OCI-LY7 (cell line): ENCODE data around the gene SGSM1. TPM values are rescaled to one million over a fixed set of nuclear protein-coding genes. Genes with fewer than 3 reads are reported as not detected.

Experiments used
- BruUV-seq: library from RNA; stranded (reverse); fragments of 400-500 nt; replicated peaks from 2 replicates; lab custom pipeline; 2021; lab: Mats Ljungman, UMichigan
- CTCF ChIA-PET: fragments of 300-600 bp; sonication (Branson Sonifier 250); formaldehyde crosslinking; loops from one replicate; lab custom pipeline; 2022; ENCODE audit warnings: antibody characterized with exemption; ENCODE audit not compliant: unreplicated experiment; lab: Charles Lee
- POLR2A ChIA-PET: fragments of 300-600 bp; sonication (Branson Sonifier 250); formaldehyde crosslinking; loops from one replicate; lab custom pipeline; 2022; ENCODE audit warnings: antibody characterized with exemption; lab: Charles Lee
- DNase-seq: peaks from one replicate; pipeline ENCODE4 v3.0.0-alpha.2; 2015; ENCODE audit warnings: low spot score
- H2AFZ ChIP-seq: fragments of 200-600 bp; sonication (generic), shearing (Covaris generic); 2 replicates; pipeline ENCODE4 v1.6.1; 2014; ENCODE audit warnings: mild to moderate bottlenecking, antibody characterized with exemption, low read length, moderate library complexity
- H3K27ac ChIP-seq: fragments of 200-600 bp; sonication (generic); 2 replicates; pipeline ENCODE4 v1.5.1; 2014; ENCODE audit warnings: mixed run types, low read depth, mild to moderate bottlenecking, moderate library complexity, low read length, inconsistent platforms; ENCODE audit not compliant: poor library complexity, severe bottlenecking
- H3K36me3 ChIP-seq: fragments of 200-600 bp; sonication (generic); 2 replicates; pipeline ENCODE4 v1.6.1; 2014; ENCODE audit warnings: mild to moderate bottlenecking, antibody characterized with exemption, low read length, moderate library complexity, mixed read lengths; ENCODE audit not compliant: insufficient read depth
- H3K4me1 ChIP-seq: fragments of 200-600 bp; sonication (generic); 2 replicates; pipeline ENCODE4 v1.5.1; 2014; ENCODE audit warnings: mild to moderate bottlenecking, low read length; ENCODE audit not compliant: insufficient read depth, poor library complexity, severe bottlenecking
- H3K4me2 ChIP-seq: fragments of 200-600 bp; sonication (generic); 2 replicates; pipeline ENCODE4 v1.6.1; 2014; ENCODE audit warnings: mild to moderate bottlenecking, low read length
- H3K4me3 ChIP-seq: fragments of 200-600 bp; sonication (generic); 2 replicates; pipeline ENCODE4 v1.5.1; 2014; ENCODE audit warnings: mild to moderate bottlenecking, low read depth, low read length; ENCODE audit not compliant: poor library complexity, severe bottlenecking
- H3K79me2 ChIP-seq: fragments of 200-600 bp; sonication (generic); 2 replicates; pipeline ENCODE4 v1.6.1; 2016; ENCODE audit warnings: low read depth, mild to moderate bottlenecking, low read length, moderate library complexity, mixed read lengths; ENCODE audit not compliant: insufficient read depth
- H3K9me2 ChIP-seq: fragments of 200-600 bp; sonication (generic); 2 replicates; pipeline ENCODE4 v1.6.1; 2016; ENCODE audit warnings: mild to moderate bottlenecking, low read length, mixed read lengths; ENCODE audit not compliant: insufficient read depth
- H3K9me3 ChIP-seq: fragments of 200-600 bp; sonication (generic); 2 replicates; pipeline ENCODE4 v1.6.1; 2014; ENCODE audit warnings: mild to moderate bottlenecking, mixed run types, low read length, mixed read lengths
- H4K20me1 ChIP-seq: fragments of 200-600 bp; sonication (generic); 2 replicates; pipeline ENCODE4 v1.6.1; 2014; ENCODE audit warnings: mild to moderate bottlenecking, antibody characterized with exemption, low read length, moderate library complexity, mixed read lengths; ENCODE audit not compliant: insufficient read depth
- EZH2phosphoT487 ChIP-seq: fragments of 200-600 bp; sonication (generic); IDR thresholded peaks from 2 replicates; pipeline ENCODE4 v1.6.1; 2018; ENCODE audit warnings: low read depth, borderline replicate concordance, mild to moderate bottlenecking, mixed run types, antibody characterized with exemption, low read length, moderate library complexity, mixed read lengths
- intact Hi-C: fragments of 100-400 bp; cut with micrococcal nuclease; formaldehyde crosslinking; loops from one replicate; pipeline ENCODE4 v1.10.0; 2022; ENCODE audit not compliant: unreplicated experiment
- total RNA-seq, 2 experiments: library from RNA; depleted of rRNA in 1 of 2; stranded (reverse); fragments of >200 nt in 1 of 2; shearing (Covaris generic) in 1 of 2; gene quantifications; 2 replicates each; pipeline ENCODE4 v1.2.3, GENCODE V29; 2014 to 2022
- TF ChIP-seq, protein P1 (sequence below): fragments of 200-600 bp; sonication (generic); conservative IDR thresholded peaks from 2 replicates; pipeline ENCODE4 v1.5.1; 2014; ENCODE audit warnings: mild to moderate bottlenecking, antibody characterized with exemption, low read length, moderate library complexity, mixed read lengths

Gene SGSM1
- total RNA-seq, 2 experiments from 2014 or later = not detected

DNA sequence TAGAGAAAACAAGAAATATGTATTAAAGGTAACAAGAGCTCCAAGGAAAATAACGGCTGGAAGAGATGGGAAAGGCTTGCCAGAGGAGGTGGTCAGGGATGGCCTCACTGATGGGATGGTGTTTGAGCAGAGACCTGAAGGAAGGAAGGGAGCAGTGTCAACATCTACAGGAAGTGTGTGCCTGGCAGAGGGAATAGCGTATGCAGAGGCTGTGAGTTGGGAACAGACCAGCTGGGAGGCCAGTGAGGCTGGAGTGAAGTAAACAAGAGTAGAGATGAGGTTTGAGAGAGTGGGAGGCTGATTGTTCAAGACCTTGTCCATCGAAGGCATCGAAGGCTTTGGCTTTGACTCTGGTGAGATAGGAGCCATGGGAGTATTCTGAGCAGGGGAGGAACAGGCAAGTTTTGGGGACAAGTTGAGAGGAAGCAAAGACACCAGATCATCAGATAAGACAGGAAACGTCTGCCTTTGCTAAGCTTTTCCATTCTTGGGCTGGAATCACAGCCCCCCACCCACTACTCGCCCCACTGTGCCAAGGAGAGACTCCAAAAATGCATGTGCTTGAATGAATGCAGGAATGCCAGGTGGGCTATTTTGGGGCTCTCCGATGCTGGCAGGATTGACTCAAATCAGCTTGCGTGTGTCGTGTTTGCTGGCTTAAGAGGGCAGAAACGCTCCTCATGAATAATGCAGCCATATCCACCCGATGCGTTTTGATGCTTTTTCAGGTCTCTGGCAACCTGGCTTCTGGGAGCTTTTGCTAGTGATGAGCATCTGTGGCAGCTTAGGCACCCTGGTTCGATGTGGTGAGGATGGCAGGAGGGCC is 7.2 kb downstream of the SGSM1 start:
- BruUV-seq = no TSS peak
- Histone ChIP-seq H4K20me1 (no peaks in the 10 kb centered on the region), H3K4me2 (no peak overlapping the region), H3K4me3 (no peak overlapping the region), H2AFZ (no peak overlapping the region), H3K27ac (no peak overlapping the region), H3K36me3 (no peaks in the 10 kb centered on the region), H3K9me3 (no peaks in the 10 kb centered on the region), H3K79me2 (no peaks in the 10 kb centered on the region), H3K9me2 (no peaks in the 10 kb centered on the region), H3K4me1 (no peaks in the 10 kb centered on the region)
- no peak for TF ChIP-seq EZH2phosphoT487
- TF ChIP-seq, protein P1, sequence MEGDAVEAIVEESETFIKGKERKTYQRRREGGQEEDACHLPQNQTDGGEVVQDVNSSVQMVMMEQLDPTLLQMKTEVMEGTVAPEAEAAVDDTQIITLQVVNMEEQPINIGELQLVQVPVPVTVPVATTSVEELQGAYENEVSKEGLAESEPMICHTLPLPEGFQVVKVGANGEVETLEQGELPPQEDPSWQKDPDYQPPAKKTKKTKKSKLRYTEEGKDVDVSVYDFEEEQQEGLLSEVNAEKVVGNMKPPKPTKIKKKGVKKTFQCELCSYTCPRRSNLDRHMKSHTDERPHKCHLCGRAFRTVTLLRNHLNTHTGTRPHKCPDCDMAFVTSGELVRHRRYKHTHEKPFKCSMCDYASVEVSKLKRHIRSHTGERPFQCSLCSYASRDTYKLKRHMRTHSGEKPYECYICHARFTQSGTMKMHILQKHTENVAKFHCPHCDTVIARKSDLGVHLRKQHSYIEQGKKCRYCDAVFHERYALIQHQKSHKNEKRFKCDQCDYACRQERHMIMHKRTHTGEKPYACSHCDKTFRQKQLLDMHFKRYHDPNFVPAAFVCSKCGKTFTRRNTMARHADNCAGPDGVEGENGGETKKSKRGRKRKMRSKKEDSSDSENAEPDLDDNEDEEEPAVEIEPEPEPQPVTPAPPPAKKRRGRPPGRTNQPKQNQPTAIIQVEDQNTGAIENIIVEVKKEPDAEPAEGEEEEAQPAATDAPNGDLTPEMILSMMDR = no peak
- CTCF ChIA-PET = no interaction called here
- intact Hi-C loops = no loop called here
- DNase-seq = no peak
- POLR2A ChIA-PET = no interaction called here

DNA sequence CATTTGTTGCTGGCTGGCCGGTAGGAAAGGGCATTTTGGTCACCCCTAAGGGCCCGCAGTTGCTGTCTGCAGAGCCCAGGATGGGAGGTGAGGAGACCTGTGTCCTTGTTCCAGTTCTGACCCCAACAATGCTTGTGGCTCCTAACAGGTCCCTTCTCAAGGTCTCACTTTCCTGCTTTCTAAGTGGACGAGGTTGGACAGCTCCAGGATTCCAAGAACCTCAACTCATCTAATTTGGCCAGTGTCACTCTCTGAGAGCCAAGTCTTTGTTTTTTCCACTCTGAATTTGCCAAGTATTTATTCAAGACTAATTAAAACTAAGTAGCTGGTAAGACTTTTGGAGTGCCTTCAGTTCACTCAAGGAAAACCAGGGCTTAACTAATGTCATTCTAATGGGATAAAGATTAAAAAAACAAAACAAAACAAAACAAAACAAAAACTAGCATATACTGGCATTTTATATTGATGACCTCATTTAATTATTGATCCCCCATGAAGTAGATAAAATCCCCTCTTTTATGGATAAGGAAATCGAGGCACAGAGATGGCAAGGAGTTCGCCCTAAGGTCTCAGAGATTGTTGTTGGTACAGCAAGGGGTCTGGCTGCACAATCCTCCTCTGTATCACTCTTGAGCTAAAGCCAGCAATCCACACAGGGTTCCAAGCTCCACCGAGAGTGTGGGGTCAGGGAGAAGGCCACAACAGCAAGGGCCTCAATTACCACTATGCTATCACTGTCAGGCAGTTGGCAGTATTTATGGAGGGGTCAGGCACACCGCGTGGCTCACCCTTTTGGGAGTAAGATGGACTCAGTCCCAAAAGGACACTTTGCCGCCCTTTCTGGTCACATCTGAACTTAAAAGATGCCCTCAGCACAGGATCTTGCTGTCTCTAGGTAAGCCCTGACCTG is 8.1 kb downstream of the SGSM1 start:
- Histone ChIP-seq H3K79me2 (no peaks in the 10 kb centered on the region), H3K4me2 (no peak overlapping the region), H3K4me1 (no peaks in the 10 kb centered on the region), H3K9me3 (no peaks in the 10 kb centered on the region), H3K27ac (no peak overlapping the region), H4K20me1 (no peaks in the 10 kb centered on the region), H3K36me3 (no peaks in the 10 kb centered on the region), H3K9me2 (no peaks in the 10 kb centered on the region), H2AFZ (no peak overlapping the region), H3K4me3 (no peak overlapping the region)
- no peak for TF ChIP-seq EZH2phosphoT487
- TF ChIP-seq, protein P1 = no peak
- CTCF ChIA-PET = no interaction called here
- POLR2A ChIA-PET = no interaction called here
- BruUV-seq = no TSS peak
- no peak for DNase-seq
- intact Hi-C loops = no loop called here
